IMR-90 (cell line): ENCODE measurements around the gene CUTA. TPM values are rescaled to one million over a fixed set of nuclear protein-coding genes. Genes with fewer than 3 reads are reported as not detected.

Experiments
- ATAC-seq: fragments of 200-7000 bp; cut with Tn5 transposase; 2 replicates; pipeline ENCODE4 v1.9.1; 2020; ENCODE audit warnings: low read depth, mild to moderate bottlenecking, moderate library complexity
- BruUV-seq: library from RNA; stranded (reverse); fragments of 400-500 nt; replicated peaks from 2 replicates; lab custom pipeline; 2021; lab: Mats Ljungman, UMichigan
- CTCF ChIA-PET: fragments of 300-600 bp; formaldehyde crosslinking; extraction: SDS; loops from one replicate; lab custom pipeline; 2021; ENCODE audit warnings: antibody characterized with exemption; lab: Yijun Ruan, JAX
- POLR2A ChIA-PET: fragments of 300-600 bp; sonication (Branson Sonifier 250); formaldehyde crosslinking; loops from one replicate; lab custom pipeline; 2022; ENCODE audit warnings: antibody characterized with exemption; ENCODE audit not compliant: unreplicated experiment; lab: Charles Lee
- DNase-seq: peaks from one replicate; pipeline ENCODE4 v3.0.0; 2013
- H2AFZ ChIP-seq: replicated peaks from 2 replicates; pipeline ENCODE3; 2013; ENCODE audit warnings: low read length, mild to moderate bottlenecking; ENCODE audit not compliant: poor library complexity
- H2AK5ac ChIP-seq: 2 replicates; pipeline ENCODE4 v1.6.1; 2013; ENCODE audit warnings: low read depth, low read length, inconsistent platforms
- H2AK9ac ChIP-seq: replicated peaks from 2 replicates; pipeline ENCODE3; 2013; ENCODE audit warnings: mild to moderate bottlenecking, low read depth, low read length, moderate library complexity; ENCODE audit not compliant: poor library complexity
- H2BK120ac ChIP-seq: 2 replicates; pipeline ENCODE4 v1.6.1; 2013; ENCODE audit warnings: low read depth, low read length, inconsistent platforms
- H2BK15ac ChIP-seq: 3 replicates; pipeline ENCODE4 v1.6.1; 2013; ENCODE audit warnings: low read depth, low read length, inconsistent platforms
- H2BK20ac ChIP-seq: 2 replicates; pipeline ENCODE4 v1.6.1; 2013; ENCODE audit warnings: low read depth, mild to moderate bottlenecking, inconsistent platforms, low read length, moderate library complexity
- H2BK5ac ChIP-seq: 2 replicates; pipeline ENCODE4 v1.6.1; 2013; ENCODE audit warnings: mild to moderate bottlenecking, low read depth, low read length, inconsistent platforms; ENCODE audit not compliant: poor library complexity, severe bottlenecking
- H3K14ac ChIP-seq: replicated peaks from 2 replicates; pipeline ENCODE4 v1.6.1; 2013; ENCODE audit warnings: low read depth, low read length, inconsistent platforms
- H3K18ac ChIP-seq: 2 replicates; pipeline ENCODE4 v1.6.1; 2013; ENCODE audit warnings: low read depth, low read length, control low read depth
- H3K23ac ChIP-seq: 2 replicates; pipeline ENCODE4 v1.6.1; 2013; ENCODE audit warnings: low read depth, low read length, inconsistent platforms
- H3K27ac ChIP-seq: 2 replicates; pipeline ENCODE4 v1.5.1; 2013; ENCODE audit warnings: mild to moderate bottlenecking, control low read depth, low read length; ENCODE audit not compliant: insufficient read depth
- H3K27me3 ChIP-seq: 2 replicates; pipeline ENCODE4 v1.6.1; 2013; ENCODE audit warnings: low read length; ENCODE audit not compliant: control insufficient read depth, insufficient read depth
- H3K36me3 ChIP-seq: 2 replicates; pipeline ENCODE4 v1.6.1; 2013; ENCODE audit warnings: low read length, mixed read lengths; ENCODE audit not compliant: control insufficient read depth, insufficient read depth
- H3K4ac ChIP-seq: 2 replicates; pipeline ENCODE4 v1.6.1; 2013; ENCODE audit warnings: low read depth, low read length, inconsistent platforms
- H3K4me1 ChIP-seq: 2 replicates; pipeline ENCODE4 v1.6.1; 2013; ENCODE audit warnings: low read length, mixed read lengths; ENCODE audit not compliant: control insufficient read depth, insufficient read depth
- H3K4me2 ChIP-seq: 2 replicates; pipeline ENCODE4 v1.6.1; 2013; ENCODE audit warnings: low read depth, mild to moderate bottlenecking, control low read depth, low read length, moderate library complexity
- H3K4me3 ChIP-seq: 2 replicates; pipeline ENCODE4 v1.5.1; 2013; ENCODE audit warnings: low read depth, mild to moderate bottlenecking, control low read depth, low read length, moderate library complexity; ENCODE audit not compliant: insufficient read depth
- H3K56ac ChIP-seq: 2 replicates; pipeline ENCODE4 v1.6.1; 2013; ENCODE audit warnings: low read length, inconsistent platforms; ENCODE audit not compliant: insufficient read depth; ENCODE audit errors: extremely low read depth
- H3K79me1 ChIP-seq, 2 experiments: 2 replicates each; pipeline ENCODE4 v1.6.1; 2013; ENCODE audit warnings: low read length in 2 of 2, inconsistent platforms in 1 of 2, low read depth in 1 of 2
- H3K9ac ChIP-seq: 2 replicates; pipeline ENCODE4 v1.6.1; 2013; ENCODE audit warnings: low read depth, low read length, control low read depth
- H3K9me1 ChIP-seq: 2 replicates; pipeline ENCODE4 v1.6.1; 2013; ENCODE audit warnings: low read length, inconsistent platforms; ENCODE audit not compliant: insufficient read depth
- H3K9me3 ChIP-seq: 2 replicates; pipeline ENCODE4 v1.6.1; 2013; ENCODE audit warnings: low read length; ENCODE audit not compliant: control insufficient read depth, insufficient read depth
- H4K20me1 ChIP-seq: 2 replicates; pipeline ENCODE4 v1.6.1; 2013; ENCODE audit warnings: low read length, inconsistent platforms; ENCODE audit not compliant: insufficient read depth
- H4K5ac ChIP-seq: 2 replicates; pipeline ENCODE4 v1.6.1; 2013; ENCODE audit warnings: mild to moderate bottlenecking, low read depth, low read length, control low read depth
- H4K8ac ChIP-seq, 2 experiments: 2 replicates each; pipeline ENCODE4 v1.6.1; 2013; ENCODE audit warnings: low read depth in 2 of 2, low read length in 2 of 2, control low read depth in 1 of 2, inconsistent platforms in 1 of 2
- H4K91ac ChIP-seq: 2 replicates; pipeline ENCODE4 v1.6.1; 2013; ENCODE audit warnings: low read depth, low read length, inconsistent platforms; ENCODE audit not compliant: insufficient read depth
- BHLHE40 ChIP-seq: fragments of 150-350 bp; IDR thresholded peaks from 2 replicates; pipeline ENCODE4 v1.6.1; 2016; ENCODE audit warnings: mild to moderate bottlenecking, low read depth, low read length
- CEBPB ChIP-seq: IDR thresholded peaks from 2 replicates; pipeline ENCODE4 v1.6.1; 2012; ENCODE audit warnings: low read depth, low read length, improper control_type of control experiment
- CHD1 ChIP-seq: IDR thresholded peaks from 2 replicates; pipeline ENCODE4 v1.6.1; 2012; ENCODE audit warnings: low read depth, low read length, improper control_type of control experiment
- FOS ChIP-seq: fragments of 150-350 bp; IDR thresholded peaks from 2 replicates; pipeline ENCODE4 v1.6.1; 2016; ENCODE audit warnings: low read depth, low read length
- MAFK ChIP-seq: IDR thresholded peaks from 2 replicates; pipeline ENCODE4 v1.6.1; 2012; ENCODE audit warnings: low read depth, low read length, improper control_type of control experiment
- MAZ ChIP-seq: IDR thresholded peaks from 2 replicates; pipeline ENCODE4 v1.6.1; 2012; ENCODE audit warnings: low read depth, mild to moderate bottlenecking, low read length, improper control_type of control experiment, moderate library complexity, borderline replicate concordance
- MXI1 ChIP-seq: IDR thresholded peaks from 2 replicates; pipeline ENCODE4 v1.6.1; 2012; ENCODE audit warnings: low read depth, mild to moderate bottlenecking, low read length, moderate library complexity, borderline replicate concordance
- NFE2L2 ChIP-seq: fragments of 150-350 bp; IDR thresholded peaks from 2 replicates; pipeline ENCODE4 v1.6.1; 2016; ENCODE audit warnings: low read depth, mild to moderate bottlenecking, low read length
- RCOR1 ChIP-seq: IDR thresholded peaks from 2 replicates; pipeline ENCODE4 v1.6.1; 2012; ENCODE audit warnings: mild to moderate bottlenecking, low read length, improper control_type of control experiment; ENCODE audit not compliant: insufficient replicate concordance
- RFX5 ChIP-seq: IDR thresholded peaks from 2 replicates; pipeline ENCODE4 v1.8.0; 2012; ENCODE audit warnings: low read depth, mild to moderate bottlenecking, low read length, moderate library complexity
- SMC3 ChIP-seq: fragments of 150-350 bp; IDR thresholded peaks from 2 replicates; pipeline ENCODE4 v1.6.1; 2016; ENCODE audit warnings: low read depth, mild to moderate bottlenecking, antibody characterized with exemption, low read length, moderate library complexity
- WGBS, 2 experiments: methylation state at CpG; one replicate each; pipeline versions ENCODE4 v1.1.5 to v1.1.7; 2013; ENCODE audit warnings: missing lambda C conversion rate in 2 of 2; ENCODE audit not compliant: insufficient read length in 1 of 2; ENCODE audit errors: extremely low coverage in 2 of 2; 5-methylcytosine and 5-hydroxymethylcytosine counted together
- dilution Hi-C: fragments of 300-500 bp; cut with HindIII; formaldehyde crosslinking; loops from one replicate; pipeline ENCODE4 v1.14.3; 2018; ENCODE audit warnings: low sequenced_read_pairs; ENCODE audit not compliant: unreplicated experiment
- in situ Hi-C: fragments of 300-500 bp; cut with MboI; formaldehyde crosslinking; loops from 3 replicates; pipeline ENCODE4 v1.14.3; 2019; ENCODE audit warnings: low sequenced_read_pairs, inconsistent platforms, mixed read lengths
- intact Hi-C: fragments of 100-400 bp; cut with micrococcal nuclease; formaldehyde crosslinking; loops from 2 replicates; pipeline ENCODE4 v1.10.0; 2022
- polyA plus RNA-seq, 3 experiments: library from polyadenylated mRNA; depleted of rRNA; stranded (reverse); fragments of >200 nt; gene quantifications; 2 replicates each; pipeline ENCODE4 v1.2.3, GENCODE V29; 2012; ENCODE audit warnings: low replicate concordance in 1 of 3
- total RNA-seq: library from RNA; depleted of rRNA; stranded (reverse); fragments of >200 nt; gene quantifications from 2 replicates; pipeline ENCODE4 v1.2.3, GENCODE V29; 2012
- TF ChIP-seq, protein P1 (sequence below): fragments of 150-350 bp; IDR thresholded peaks from 2 replicates; pipeline ENCODE4 v1.6.1; 2017; ENCODE audit warnings: mild to moderate bottlenecking, antibody characterized with exemption, low read length, low read depth
- TF ChIP-seq, protein P2 (sequence below): conservative IDR thresholded peaks from 2 replicates; pipeline ENCODE4 v1.5.1; 2012; ENCODE audit warnings: mild to moderate bottlenecking, low read depth, low read length, improper control_type of control experiment

Gene CUTA
- total and polyA plus RNA-seq, 2 of the 4 experiments (the other 2 are of a cell fraction) = 136 to 427 TPM

DNA sequence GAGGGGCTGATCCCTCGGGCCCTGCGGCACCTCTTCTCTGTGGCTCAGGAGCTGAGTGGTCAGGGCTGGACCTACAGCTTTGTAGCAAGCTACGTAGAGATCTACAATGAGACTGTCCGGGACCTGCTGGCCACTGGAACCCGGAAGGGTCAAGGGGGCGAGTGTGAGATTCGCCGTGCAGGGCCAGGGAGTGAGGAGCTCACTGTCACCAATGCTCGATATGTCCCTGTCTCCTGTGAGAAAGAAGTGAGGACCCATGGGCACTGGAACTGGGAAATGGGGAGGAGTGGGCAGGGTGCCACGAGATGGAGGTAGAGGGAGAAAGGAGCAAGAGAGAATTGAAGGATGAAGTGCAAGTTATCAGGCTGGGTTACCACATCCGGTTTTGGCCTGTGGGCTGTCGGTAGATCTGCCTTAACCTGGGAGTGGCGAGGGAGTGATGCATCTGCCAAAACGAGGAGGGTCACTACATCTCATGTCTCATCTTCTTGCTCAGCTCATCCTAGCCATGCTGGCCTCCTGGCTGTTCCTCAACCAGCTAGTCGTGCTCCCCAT, 12.4 kb downstream of the CUTA start:
- no peaks in the 10 kb centered on the region for H3K9me1 ChIP-seq
- H3K23ac ChIP-seq = no peak overlapping the region
- in situ Hi-C loops (no loop called here), dilution Hi-C loops (no loop called here), intact Hi-C loops (no loop called here)
- CTCF ChIA-PET = no interaction called here
- no peak overlapping the region for H2BK5ac ChIP-seq
- no peaks in the 10 kb centered on the region for H3K27me3 ChIP-seq
- no peak overlapping the region for H4K5ac ChIP-seq
- H2AK9ac ChIP-seq = peak overlapping the region; percentile 52
- no peak overlapping the region for H3K56ac ChIP-seq
- TF ChIP-seq BHLHE40 (no peak), MXI1 (no peak), CEBPB (no peak), RCOR1 (no peak), CHD1 (no peak), SMC3 (no peak), NFE2L2 (no peak), MAZ (no peak), MAFK (no peak), FOS (no peak), RFX5 (no peak)
- TF ChIP-seq, protein P1, sequence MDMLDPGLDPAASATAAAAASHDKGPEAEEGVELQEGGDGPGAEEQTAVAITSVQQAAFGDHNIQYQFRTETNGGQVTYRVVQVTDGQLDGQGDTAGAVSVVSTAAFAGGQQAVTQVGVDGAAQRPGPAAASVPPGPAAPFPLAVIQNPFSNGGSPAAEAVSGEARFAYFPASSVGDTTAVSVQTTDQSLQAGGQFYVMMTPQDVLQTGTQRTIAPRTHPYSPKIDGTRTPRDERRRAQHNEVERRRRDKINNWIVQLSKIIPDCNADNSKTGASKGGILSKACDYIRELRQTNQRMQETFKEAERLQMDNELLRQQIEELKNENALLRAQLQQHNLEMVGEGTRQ = no peak
- TF ChIP-seq, protein P2, sequence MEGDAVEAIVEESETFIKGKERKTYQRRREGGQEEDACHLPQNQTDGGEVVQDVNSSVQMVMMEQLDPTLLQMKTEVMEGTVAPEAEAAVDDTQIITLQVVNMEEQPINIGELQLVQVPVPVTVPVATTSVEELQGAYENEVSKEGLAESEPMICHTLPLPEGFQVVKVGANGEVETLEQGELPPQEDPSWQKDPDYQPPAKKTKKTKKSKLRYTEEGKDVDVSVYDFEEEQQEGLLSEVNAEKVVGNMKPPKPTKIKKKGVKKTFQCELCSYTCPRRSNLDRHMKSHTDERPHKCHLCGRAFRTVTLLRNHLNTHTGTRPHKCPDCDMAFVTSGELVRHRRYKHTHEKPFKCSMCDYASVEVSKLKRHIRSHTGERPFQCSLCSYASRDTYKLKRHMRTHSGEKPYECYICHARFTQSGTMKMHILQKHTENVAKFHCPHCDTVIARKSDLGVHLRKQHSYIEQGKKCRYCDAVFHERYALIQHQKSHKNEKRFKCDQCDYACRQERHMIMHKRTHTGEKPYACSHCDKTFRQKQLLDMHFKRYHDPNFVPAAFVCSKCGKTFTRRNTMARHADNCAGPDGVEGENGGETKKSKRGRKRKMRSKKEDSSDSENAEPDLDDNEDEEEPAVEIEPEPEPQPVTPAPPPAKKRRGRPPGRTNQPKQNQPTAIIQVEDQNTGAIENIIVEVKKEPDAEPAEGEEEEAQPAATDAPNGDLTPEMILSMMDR = no peak
- no peak overlapping the region for H2BK15ac ChIP-seq
- peaks cover 21% of the 10 kb centered on the region for H3K36me3 ChIP-seq
- 95% methylated on average over 9 of the region's 15 CpGs; no CpG with 5 or more reads in 1 of the 2 experiments for WGBS, 2 experiments
- H3K4ac ChIP-seq = no peak overlapping the region
- no peak for DNase-seq
- no peaks in the 10 kb centered on the region; the same call in 1 of the 2 replicates for H4K20me1 ChIP-seq
- H3K27ac ChIP-seq = no peak overlapping the region
- no peak overlapping the region for H2BK20ac ChIP-seq
- H3K14ac ChIP-seq = no peak overlapping the region
- H3K9me3 ChIP-seq = no peaks in the 10 kb centered on the region
- no peak overlapping the region for H2BK120ac ChIP-seq
- no peak overlapping the region for H3K4me3 ChIP-seq
- peaks cover 15 to 39% of the 10 kb centered on the region in 2 experiments; a peak in 3 of 4 replicates for H3K79me1 ChIP-seq
- H3K18ac ChIP-seq = no peak overlapping the region
- H3K9ac ChIP-seq = no peak overlapping the region
- H4K91ac ChIP-seq = no peak overlapping the region
- POLR2A ChIA-PET = no interaction called here
- peak overlapping the region; percentile 55 for H2AFZ ChIP-seq
- no peak overlapping the region for H2AK5ac ChIP-seq
- H3K4me2 ChIP-seq = no peak overlapping the region
- no peak overlapping the region for H4K8ac ChIP-seq
- H3K4me1 ChIP-seq = no peaks in the 10 kb centered on the region
- no TSS peak for BruUV-seq
- no peak for ATAC-seq
